Colon (tissue), 2 donors: ENCODE data around the gene SLC7A9.
"Not testable (repeated sequence)": the region's sequence is repeated elsewhere in the genome, so short reads cannot be mapped to it uniquely, and the experiment has no call there.

ENCODE experiments used
- FAIRE-seq: peaks from 2 replicates; lab custom pipeline; 2012; peaks lifted over from hg19 to GRCh38; lab: Jason Lieb, UNC
- donor health status: control.
- donor health status: control.

SLC7A9 gene

GRCh38 chr19:32800191-32800590, 69.4 kb downstream of the SLC7A9 start:
- FAIRE-seq: no peak

GRCh38 chr19:32798201-32798600, 71.4 kb downstream of the SLC7A9 start:
- no peak for FAIRE-seq

- no peak for FAIRE-seq
Measured at GRCh38 chr19:32789429-32789828, 80.1 kb downstream of the SLC7A9 start.

- FAIRE-seq: not testable (repeated sequence)
Measured at GRCh38 chr19:32787895-32788294, 81.7 kb downstream of the SLC7A9 start.

GRCh38 chr19:32787161-32787813, 82.3 kb downstream of the SLC7A9 start:
- not testable (repeated sequence) for FAIRE-seq

- not testable (repeated sequence) for FAIRE-seq
Measured at GRCh38 chr19:32782089-32782488, 87.5 kb downstream of the SLC7A9 start.

GRCh38 chr19:32781280-32781679, 88.3 kb downstream of the SLC7A9 start:
- no peak for FAIRE-seq
